GM21447 (cell line): Measurements from ENCODE around the gene PTF1A.
"Not testable (repeated sequence)": the region's sequence is repeated elsewhere in the genome, so short reads cannot be mapped to it uniquely, and the experiment has no call there.

ENCODE experiments used
- ATAC-seq: cut with Tn5 transposase; IDR thresholded peaks from one replicate; pipeline ENCODE4 v1.9.1; 2021; ENCODE audit not compliant: unreplicated experiment

PTF1A gene

DNA sequence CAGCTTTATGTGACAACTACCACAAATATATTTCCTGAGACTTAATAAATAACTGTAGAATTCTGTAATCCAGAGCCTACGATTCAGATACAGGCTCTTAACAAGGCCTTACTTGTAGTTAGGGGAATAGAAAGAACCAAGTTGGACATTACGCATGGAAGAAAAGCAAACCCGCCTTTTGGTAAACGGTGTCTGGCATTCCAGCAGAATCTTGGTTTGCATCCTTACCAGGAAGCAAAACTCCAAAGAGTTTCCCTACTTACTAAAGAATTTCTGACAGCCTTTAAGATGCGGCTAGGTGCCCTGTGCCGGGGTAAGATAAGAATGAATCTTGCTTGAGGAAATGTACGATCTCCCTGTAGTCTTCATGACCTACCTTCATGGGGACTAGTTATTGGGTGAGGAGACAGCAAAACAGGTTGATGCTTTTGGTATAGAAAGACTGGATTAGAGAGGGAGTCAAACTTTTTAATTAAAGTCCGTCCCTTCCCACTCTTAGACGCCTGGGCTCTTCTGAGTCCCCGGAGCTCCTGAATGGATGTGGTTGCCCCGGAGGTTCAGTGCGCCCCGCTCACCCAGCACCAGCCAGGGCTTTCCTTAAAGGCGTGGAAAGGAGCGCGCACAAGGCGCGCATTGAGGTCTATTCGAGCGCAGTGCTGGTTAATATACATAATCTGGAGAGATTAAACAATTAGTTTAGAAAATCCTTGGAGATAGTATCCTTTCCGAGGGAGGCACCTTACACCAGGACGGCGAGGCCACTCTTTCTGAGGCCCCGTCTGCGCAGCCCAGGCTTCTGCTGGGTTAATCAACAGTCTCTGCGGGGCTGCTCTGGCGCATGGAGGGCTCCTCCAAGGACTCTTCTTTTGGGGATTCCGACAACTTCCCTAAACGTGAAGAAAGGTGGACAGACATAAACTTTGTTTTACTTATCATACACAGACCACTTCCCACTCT lies 11.5 kb downstream of the PTF1A start:
- ATAC-seq, result no peak

DNA sequence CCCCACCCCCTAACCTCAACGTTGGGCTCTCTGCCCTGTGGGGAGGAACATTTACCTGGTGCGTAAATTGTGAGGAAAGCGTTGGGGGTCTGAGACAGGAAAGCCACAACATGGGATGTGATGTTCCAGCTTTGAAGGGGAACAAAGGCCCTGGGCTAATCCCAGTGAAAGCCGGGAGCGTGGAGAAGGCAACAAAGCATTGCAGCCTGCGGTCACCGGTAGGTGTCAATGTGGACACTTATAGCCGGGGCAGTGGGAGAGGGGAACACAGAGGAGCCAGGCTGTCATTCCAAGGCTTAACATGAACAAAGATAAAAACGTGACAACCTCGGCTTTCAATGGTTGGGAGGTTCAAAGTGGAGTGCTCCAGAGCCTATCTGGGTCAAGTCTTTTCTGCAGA lies 12.7 kb downstream of the PTF1A start:
- ATAC-seq, result no peak

DNA sequence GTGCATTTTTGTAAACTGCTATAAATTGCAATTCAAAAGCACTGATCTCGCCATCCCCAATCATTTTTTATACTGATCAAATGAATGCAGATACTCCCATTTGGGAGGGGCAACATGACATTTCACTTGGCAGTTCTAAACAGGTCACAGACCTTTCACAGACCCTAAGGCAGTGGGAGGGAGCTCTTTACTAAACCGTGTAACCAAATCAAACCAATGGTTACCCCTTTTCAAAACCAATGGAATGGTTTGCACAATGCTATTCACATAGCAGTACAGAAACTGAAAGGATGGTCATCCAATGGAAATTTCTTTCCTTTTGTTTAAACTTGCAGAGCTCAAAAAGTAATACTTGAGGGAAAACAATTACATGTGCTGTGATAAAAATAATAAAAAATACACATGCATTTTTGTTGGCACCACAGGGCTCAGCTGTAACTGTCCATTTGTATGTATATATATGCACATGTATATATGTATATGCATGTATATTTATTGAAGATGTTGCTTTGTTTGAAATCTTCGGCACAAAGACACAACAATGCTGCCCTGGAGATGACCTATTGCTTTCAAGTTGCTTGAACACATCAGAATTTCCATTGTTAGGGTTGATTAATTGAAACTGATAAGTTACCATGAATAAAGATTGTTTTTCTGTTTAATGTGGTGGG lies 14.0 kb downstream of the PTF1A start:
- no peak for ATAC-seq

- no peak for ATAC-seq
Measured at GRCh38 chr10:23217471-23217870, 25.4 kb downstream of the PTF1A start.

DNA sequence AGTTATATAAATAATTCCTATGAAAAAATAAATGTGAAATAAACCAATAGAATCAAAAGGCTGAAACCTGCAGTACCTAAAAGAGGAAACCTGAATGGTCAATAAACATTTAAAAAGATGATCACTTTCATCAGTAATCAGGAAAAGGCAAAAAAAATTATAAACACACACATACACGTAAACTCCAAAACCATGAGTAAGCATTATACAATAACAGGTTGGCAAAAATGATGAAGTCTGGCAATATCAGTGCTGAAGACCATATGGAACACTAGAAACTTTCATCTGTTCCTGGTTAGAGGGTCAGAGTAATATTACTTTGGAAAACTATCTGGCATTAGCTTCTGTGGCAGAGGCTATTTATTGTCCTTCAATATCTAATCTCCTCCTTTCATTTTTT lies 38.5 kb downstream of the PTF1A start:
- no peak for ATAC-seq

DNA sequence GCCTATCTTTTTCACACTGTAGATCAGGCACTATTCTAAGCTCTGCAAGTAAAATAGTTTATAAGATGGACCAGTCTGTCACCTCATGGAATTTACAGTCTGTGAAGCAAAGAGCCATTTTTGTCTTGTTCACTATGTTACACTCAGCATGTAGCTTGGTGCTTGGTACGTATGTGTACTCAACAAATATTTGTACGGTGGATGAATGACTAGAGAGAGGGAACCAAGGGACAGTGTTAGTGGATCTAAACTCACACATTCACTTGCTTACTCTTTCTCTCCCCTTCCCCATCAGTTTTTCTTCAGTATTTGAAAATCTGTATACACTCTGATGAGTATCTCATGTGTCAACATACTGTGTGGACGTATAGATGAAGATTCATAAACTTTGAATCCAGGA lies 45.9 kb downstream of the PTF1A start:
- ATAC-seq, result no peak

GRCh38 chr10:23241779-23242178 lies 49.7 kb downstream of the PTF1A start:
- ATAC-seq, result not testable (repeated sequence)
